DMS153 (cell line): Measurements from ENCODE around the gene IRF1.
A peak's percentile ranks its signal among the peaks of the same experiment; 100 is the strongest.

ENCODE experiments used
- DNase-seq: peaks from one replicate; lab custom pipeline; 2025; lab: John Stamatoyannopoulos, UW

The IRF1 gene

GRCh38 chr5:132474131-132474723, 16.3 kb downstream of the IRF1 start:
- no peak for DNase-seq

DNA sequence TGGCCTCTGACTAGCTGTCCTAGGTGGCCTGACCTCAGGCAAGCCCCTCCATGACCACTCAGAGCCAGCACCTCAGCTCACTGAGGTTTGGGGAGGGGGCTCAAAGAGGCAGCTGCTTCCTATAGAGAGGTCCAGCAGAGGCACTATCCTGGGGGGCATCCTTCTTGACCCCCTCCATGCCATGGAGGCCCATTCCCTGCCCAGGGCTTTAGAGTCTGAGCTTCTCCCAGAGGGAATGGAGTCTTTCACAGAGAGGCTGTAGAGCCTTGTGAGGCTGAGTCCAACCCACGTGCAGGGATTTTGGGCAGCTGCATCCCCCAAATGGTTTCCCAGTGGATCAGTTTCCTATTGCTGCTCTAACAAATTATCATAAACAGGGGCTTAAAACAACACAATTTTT, 16.9 kb downstream of the IRF1 start:
- no peak for DNase-seq

GRCh38 chr5:132473019-132473531, 17.5 kb downstream of the IRF1 start:
- no peak for DNase-seq

DNA sequence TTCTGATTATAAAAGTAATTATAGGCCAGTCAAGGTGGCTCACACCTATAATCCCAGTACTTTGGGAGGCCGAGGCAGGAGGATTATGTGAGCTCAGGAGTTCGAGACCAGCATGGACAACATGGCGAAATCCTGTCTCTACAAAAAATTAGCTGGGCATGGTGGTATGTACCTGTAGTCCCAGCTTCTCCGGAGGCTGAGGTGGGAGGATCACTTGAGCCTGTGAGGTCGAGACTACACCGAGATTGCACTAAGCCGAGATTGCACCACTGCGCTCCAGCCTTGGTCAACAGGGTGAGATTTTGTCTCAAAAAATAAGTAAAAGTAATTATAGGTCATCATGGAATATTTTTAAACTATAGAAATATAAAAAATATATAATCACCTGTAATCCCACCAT, 18.1 kb downstream of the IRF1 start:
- no peak for DNase-seq

DNA sequence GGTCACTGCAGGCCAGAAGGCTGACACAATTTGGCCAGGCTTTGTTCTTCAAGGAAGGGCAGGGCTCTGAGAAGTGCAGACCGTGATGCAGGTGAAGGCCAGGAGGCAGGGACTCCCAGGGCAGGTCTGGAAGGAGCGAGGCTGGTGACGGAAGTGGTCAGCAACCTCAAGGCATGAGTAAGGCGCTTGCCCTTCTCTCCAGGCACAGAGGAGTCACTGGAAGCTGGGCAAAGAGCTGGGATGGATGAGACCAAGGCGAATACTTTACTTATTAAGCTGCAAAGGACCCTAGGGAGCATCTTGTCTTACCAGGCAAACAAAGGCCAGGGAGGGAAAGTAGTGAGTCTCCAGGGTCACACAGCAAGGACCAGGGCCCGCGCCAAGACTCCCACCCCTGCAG, 18.6 kb downstream of the IRF1 start:
- DNase-seq, result no peak

GRCh38 chr5:132471151-132471907, 19.2 kb downstream of the IRF1 start:
- DNase-seq, result peak; percentile 61

DNA sequence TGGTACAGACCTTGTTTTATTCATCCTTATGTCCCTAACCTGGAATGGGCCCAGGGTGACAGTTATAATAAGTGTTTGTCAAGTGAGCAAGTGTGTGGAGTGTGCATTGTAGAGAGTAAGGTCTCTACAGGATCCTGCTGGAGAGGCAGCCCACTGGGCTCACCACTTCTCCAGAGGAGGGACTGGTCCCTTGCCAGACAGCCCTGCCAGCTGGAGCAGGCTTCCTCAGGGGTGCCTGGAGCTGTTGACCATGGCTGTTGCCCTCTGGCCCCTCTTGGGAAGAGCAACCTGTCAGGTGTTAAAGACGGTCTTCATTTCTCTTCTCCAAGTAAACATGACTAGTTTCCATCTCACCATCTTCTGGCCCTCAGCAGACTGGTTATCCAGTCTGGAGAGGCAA, 20.0 kb downstream of the IRF1 start:
- DNase-seq, result no peak

- DNase-seq, result no peak
Measured at GRCh38 chr5:132470010-132470392, 20.6 kb downstream of the IRF1 start.

GRCh38 chr5:132469380-132470009, 21.1 kb downstream of the IRF1 start:
- no peak for DNase-seq

DNA sequence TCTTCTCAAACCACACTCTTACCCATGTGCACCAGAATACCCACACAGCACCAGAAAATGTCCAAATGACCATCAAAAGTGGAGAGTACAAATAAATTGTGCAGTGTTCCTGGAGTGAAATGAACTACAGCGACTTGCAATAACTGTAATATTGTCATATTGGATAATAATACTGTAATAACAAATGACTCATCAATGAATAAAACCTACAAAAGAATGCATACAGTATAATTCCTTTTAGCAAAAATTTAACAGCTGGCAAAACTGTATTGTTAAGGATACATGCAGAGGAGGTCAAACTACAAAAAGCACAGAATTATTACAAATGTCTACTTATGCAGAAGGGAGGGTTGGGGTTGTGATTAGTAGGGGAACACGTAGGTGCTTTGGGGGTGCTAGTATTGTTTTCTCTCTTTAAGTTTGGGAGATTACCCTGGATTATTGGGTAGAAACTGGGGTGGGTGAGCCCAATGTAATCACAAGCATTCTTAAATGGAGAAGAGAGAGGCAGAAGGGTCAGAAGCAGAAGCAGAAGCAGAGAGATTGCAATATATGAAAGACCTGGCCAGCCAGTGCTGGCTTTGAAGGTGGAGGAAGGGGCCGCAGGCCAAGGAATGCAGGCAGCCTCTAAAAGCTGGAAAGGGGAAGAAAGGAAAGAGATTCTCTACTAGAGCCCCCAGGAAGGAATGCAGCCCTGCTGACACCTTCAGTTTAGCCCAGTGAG, 21.8 kb downstream of the IRF1 start:
- DNase-seq, result no peak

DNA sequence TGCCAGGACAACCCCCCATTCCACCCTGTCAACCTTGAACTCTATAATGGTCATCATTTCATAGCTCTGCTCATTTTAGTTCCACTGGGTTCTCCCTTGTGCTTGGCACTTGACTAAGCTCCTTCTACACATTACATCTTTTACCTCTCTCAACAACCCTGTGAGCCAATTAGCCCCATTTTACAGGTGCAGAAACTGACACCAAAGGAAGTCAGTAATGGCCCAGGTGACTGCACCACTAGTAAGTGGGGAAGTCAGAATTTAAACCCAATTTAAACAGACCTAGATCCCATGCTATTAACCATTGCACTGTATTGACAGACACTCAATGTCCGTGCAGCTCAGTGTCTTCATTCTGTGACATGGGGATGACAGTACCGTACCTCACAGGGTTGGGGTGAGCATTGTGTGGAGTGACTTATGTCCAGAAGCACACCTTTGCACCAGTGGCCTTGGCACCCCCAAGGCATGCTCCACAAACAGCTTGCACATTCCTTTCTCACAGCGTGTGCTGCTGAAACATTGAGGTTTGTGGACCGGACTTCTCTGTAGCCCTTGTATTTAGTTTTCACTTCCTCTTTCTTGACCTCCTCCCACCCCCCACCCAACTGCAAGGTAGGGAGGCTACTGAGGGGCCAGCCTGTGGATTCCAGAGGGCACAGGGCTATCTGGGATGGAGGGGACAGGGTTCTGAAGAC, 23.1 kb downstream of the IRF1 start:
- no peak for DNase-seq

DNA sequence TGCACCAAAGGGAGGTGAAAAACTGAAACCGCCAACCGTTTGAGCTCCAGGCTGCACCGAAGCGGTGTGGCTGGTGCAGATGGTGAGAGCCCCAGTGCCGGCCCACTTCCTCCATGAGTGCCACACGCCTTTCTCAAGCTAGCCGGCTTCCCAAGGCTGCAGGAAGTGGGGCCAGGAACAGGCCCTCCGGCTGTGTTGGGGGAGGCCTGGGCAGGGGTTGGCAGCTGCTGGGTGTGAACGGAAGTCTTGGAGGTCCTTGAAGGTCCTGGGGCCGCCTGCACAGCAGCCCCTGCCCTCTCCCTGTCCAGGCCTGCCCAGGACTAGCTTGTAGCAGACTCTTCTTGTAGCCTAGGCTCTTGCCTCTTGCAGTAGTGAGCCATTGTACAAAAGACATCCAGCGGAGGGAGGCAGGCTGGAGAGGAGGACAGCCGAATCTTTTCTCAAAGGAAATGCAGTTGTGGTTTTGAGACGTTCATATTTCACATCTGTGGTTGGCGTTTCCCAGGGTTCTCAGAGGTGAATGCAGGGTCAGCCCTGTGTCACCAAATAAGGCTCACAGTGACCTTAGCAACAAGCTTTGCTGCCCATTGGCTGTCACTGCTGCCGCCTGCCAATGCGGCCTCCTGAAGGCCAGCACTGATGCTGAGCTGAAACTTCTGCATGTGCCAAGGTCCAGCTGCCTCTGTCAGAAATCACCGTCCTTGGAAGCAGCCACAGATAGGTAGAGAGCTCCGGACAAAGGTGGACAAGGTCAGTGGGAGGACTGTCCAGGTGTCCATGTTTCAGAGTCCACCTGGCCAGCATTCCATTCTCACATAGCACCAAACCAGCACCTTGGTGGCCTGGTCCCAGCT, 23.9 kb downstream of the IRF1 start:
- no peak for DNase-seq

DNA sequence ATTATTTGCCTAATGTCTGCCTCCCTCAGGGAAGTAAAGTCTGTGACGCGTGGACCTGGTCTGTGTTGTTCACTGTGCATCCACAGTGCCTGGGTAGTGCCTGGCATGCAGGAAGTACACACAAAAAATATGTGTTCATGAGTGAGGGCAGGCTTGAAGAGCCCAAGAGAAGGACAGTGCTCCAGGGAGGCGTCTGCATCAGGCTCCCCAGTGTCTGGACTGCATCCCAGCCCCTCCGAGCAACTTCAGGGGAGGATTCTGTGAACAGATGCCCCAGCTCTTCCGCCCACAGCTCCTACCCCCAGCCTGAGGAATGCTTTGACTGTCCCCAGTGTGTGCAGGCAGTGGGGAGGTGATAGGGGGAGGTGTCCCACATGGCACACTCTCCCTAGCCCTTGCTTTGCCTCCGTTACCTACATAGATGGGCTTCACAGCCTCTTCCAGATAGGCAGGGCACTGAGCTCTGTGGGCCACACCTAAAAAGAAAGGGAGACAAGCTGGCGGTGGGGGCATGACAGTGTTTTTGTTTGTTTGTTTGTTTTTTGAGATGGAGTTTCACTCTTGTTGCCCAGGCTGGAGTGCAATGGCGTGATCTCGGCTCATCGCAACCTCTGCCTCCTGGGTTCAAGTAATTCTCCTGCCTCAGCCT, 25.4 kb downstream of the IRF1 start:
- DNase-seq, result no peak

DNA sequence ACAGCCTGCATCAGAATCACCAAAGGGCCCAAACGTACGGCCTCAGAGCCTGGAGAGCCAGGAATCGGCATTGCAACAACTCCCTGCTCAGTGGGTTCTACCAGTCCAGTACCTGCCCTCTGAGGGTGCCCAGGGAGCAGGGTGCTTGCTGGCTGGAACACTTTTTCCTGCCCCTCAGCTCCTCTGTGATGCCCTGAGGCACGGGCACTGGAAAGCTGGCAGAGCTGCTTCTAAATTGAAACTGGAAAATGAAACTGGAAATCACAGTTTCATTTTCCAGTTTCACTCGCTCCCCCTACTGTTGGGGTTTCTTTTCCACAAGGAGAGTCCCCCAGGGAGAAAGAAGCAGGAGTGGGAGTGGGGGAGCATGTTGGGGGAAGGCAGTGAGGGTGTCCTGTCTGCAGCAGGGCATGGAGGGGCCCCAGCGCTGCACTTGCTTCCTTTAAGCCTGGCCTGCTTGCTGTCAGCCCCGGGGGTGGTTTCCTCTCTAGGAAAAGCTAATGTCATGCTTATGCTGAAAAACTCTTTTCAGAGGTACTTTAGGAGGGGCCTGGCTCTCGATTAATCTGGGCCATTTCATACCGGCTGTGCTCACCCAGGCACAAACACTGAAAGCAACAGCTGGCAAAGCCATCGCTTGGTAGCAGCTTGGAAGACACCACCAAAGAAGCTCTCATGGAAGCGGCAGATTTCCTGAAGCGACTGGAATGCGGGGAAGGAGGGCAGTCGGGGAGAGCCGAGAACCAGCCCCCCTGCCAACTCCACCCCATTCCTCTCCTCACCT, 26.2 kb downstream of the IRF1 start:
- DNase-seq, result no peak

DNA sequence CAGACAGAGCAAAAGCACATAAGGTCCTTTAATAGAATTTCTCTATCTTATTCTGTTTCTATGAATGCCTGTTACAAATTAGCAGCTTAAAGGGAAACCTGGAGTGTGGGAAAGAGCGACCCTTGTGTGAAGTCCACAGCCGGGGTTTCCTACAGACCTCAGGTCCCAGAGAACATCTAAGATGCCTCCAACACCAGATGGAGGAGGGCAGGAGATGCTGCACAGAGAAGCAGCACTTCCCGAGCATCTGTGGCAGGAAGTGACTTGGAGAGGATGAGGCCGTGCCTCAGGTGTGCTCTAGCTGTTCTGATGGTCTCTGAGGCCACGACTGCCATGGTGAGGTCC, 26.8 kb downstream of the IRF1 start:
- DNase-seq, result no peak

- no peak for DNase-seq
Measured at GRCh38 chr5:132462856-132463745, 27.5 kb downstream of the IRF1 start.

DNA sequence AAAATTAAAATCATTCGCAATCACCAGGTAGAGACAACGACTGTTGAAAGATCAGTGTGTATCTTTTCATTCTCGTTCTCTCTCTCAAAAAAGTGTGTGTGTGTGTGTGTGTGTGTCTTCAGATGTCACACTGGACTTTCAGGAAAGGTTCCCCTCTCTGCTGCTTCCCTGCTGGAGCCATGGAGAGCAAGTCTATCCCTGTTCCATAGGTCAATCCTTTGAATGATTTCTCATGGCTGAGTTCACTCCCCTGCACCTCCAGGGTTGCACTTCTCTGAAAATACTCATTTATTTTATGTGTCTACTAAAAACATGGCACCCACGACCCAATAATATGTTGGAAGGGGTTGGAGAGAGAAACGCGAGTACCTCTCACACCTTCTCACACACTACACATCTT, 28.2 kb downstream of the IRF1 start:
- DNase-seq, result no peak

- no peak for DNase-seq
Measured at GRCh38 chr5:132461569-132462070, 29.0 kb downstream of the IRF1 start.
